ENCODE data around the gene CACNA1C. TPM values are rescaled to one million over a fixed set of nuclear protein-coding genes. Genes with fewer than 3 reads are reported as not detected.

Gene CACNA1C
- total RNA-seq, 2 donors from 2014 or later, result 0.86 to 6.3 TPM

- Mint-ChIP-seq H3K36me3 (ENCODE audit: low read depth) (peaks cover 6% of the 10 kb centered on the region), H3K27me3 (ENCODE audit: insufficient read depth) (peaks cover 7% of the 10 kb centered on the region), H3K9me3 (peaks cover 25% of the 10 kb centered on the region), H3K4me1 (peaks cover 21% of the 10 kb centered on the region), H3K4me3 (no peak overlapping the region), H3K27ac (no peak overlapping the region)
- WGBS, 2 experiments (ENCODE audit: insufficient coverage in 1 of 2, insufficient read length in 1 of 2), result 98 to 100% methylated on average over 5 to 6 of the region's 6 CpGs
- TF ChIP-seq, protein P1, sequence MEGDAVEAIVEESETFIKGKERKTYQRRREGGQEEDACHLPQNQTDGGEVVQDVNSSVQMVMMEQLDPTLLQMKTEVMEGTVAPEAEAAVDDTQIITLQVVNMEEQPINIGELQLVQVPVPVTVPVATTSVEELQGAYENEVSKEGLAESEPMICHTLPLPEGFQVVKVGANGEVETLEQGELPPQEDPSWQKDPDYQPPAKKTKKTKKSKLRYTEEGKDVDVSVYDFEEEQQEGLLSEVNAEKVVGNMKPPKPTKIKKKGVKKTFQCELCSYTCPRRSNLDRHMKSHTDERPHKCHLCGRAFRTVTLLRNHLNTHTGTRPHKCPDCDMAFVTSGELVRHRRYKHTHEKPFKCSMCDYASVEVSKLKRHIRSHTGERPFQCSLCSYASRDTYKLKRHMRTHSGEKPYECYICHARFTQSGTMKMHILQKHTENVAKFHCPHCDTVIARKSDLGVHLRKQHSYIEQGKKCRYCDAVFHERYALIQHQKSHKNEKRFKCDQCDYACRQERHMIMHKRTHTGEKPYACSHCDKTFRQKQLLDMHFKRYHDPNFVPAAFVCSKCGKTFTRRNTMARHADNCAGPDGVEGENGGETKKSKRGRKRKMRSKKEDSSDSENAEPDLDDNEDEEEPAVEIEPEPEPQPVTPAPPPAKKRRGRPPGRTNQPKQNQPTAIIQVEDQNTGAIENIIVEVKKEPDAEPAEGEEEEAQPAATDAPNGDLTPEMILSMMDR (conservative IDR thresholded peaks at IDR 0.05), result no peak
- Histone ChIP-seq H3K4me1 (ENCODE audit: control insufficient read depth, insufficient read depth, low read length) (peaks cover 3% of the 10 kb centered on the region), H3K27me3 (ENCODE audit: control insufficient read depth, insufficient read depth, low read length, poor library complexity, severe bottlenecking) (no peaks in the 10 kb centered on the region), H3K9me3 (ENCODE audit: control insufficient read depth, low read length) (peaks cover 7% of the 10 kb centered on the region), H3K36me3 (ENCODE audit: control insufficient read depth, insufficient read depth, low read length) (no peaks in the 10 kb centered on the region), H3K4me3 (ENCODE audit: low read length) (no peak overlapping the region), H3K27ac (ENCODE audit: low read depth, low read length) (no peak overlapping the region), H3K9ac (ENCODE audit: extremely low read depth, low read length, poor library complexity, severe bottlenecking) (no peak overlapping the region)
- DNase-seq, result no peak
Measured at GRCh38 chr12:2138871-2139308, 86.1 kb downstream of the CACNA1C start.

- Mint-ChIP-seq H3K9me3 (peaks cover 25% of the 10 kb centered on the region), H3K27me3 (ENCODE audit: insufficient read depth) (peaks cover 7% of the 10 kb centered on the region), H3K27ac (no peak overlapping the region), H3K4me1 (peaks cover 22% of the 10 kb centered on the region), H3K36me3 (ENCODE audit: low read depth) (peaks cover 6% of the 10 kb centered on the region), H3K4me3 (no peak overlapping the region)
- no peak overlapping the region for H3K4me3 ChIP-seq (ENCODE audit: low read length)
- DNase-seq, result no peak
- H3K27me3 ChIP-seq (ENCODE audit: control insufficient read depth, insufficient read depth, low read length, poor library complexity, severe bottlenecking), result no peaks in the 10 kb centered on the region
- H3K36me3 ChIP-seq (ENCODE audit: control insufficient read depth, insufficient read depth, low read length), result no peaks in the 10 kb centered on the region
- no peak overlapping the region for H3K9ac ChIP-seq (ENCODE audit: extremely low read depth, low read length, poor library complexity, severe bottlenecking)
- no peak overlapping the region for H3K27ac ChIP-seq (ENCODE audit: low read depth, low read length)
- TF ChIP-seq, protein P1 (conservative IDR thresholded peaks at IDR 0.05), result no peak
- WGBS, 2 experiments (ENCODE audit: insufficient coverage in 1 of 2, insufficient read length in 1 of 2), result 96 to 98% methylated on average over 6 to 10 of the region's 10 CpGs
- peaks cover 3% of the 10 kb centered on the region for H3K4me1 ChIP-seq (ENCODE audit: control insufficient read depth, insufficient read depth, low read length)
- H3K9me3 ChIP-seq (ENCODE audit: control insufficient read depth, low read length), result peaks cover 7% of the 10 kb centered on the region
Measured at GRCh38 chr12:2139651-2140050, 86.9 kb downstream of the CACNA1C start.

GRCh38 chr12:2140858-2141519, 88.2 kb downstream of the CACNA1C start:
- no peak for DNase-seq
- TF ChIP-seq, protein P1 (conservative IDR thresholded peaks at IDR 0.05), result no peak
- Mint-ChIP-seq H3K27ac (no peak overlapping the region), H3K4me1 (peaks cover 31% of the 10 kb centered on the region), H3K4me3 (no peak overlapping the region), H3K36me3 (ENCODE audit: low read depth) (peaks cover 6% of the 10 kb centered on the region), H3K27me3 (ENCODE audit: insufficient read depth) (peaks cover 7% of the 10 kb centered on the region), H3K9me3 (peaks cover 19% of the 10 kb centered on the region)
- H3K27me3 ChIP-seq (ENCODE audit: control insufficient read depth, insufficient read depth, low read length, poor library complexity, severe bottlenecking), result no peaks in the 10 kb centered on the region
- WGBS, 2 experiments (ENCODE audit: insufficient coverage in 1 of 2, insufficient read length in 1 of 2), result 88 to 93% methylated on average over 4 to 9 of the region's 9 CpGs
- no peak overlapping the region for H3K9ac ChIP-seq (ENCODE audit: extremely low read depth, low read length, poor library complexity, severe bottlenecking)
- peaks cover 11% of the 10 kb centered on the region for H3K4me1 ChIP-seq (ENCODE audit: control insufficient read depth, insufficient read depth, low read length)
- H3K36me3 ChIP-seq (ENCODE audit: control insufficient read depth, insufficient read depth, low read length), result no peaks in the 10 kb centered on the region
- H3K4me3 ChIP-seq (ENCODE audit: low read length), result no peak overlapping the region
- H3K9me3 ChIP-seq (ENCODE audit: control insufficient read depth, low read length), result peaks cover 7% of the 10 kb centered on the region
- no peak overlapping the region for H3K27ac ChIP-seq (ENCODE audit: low read depth, low read length)

All from endodermal cell (in vitro differentiated cells).